GM23338 (cell line): ENCODE results near the gene VKORC1L1. TPM values are rescaled to one million over a fixed set of nuclear protein-coding genes. Genes with fewer than 3 reads are reported as not detected.

Experiments used
- ATAC-seq: fragments of 200-7000 bp; cut with Tn5 transposase; 3 replicates; pipeline ENCODE4 v1.9.1; 2020
- DNase-seq: peaks from one replicate; pipeline ENCODE4 v3.0.0-alpha.2; 2015; ENCODE audit warnings: low spot score
- H2AFZ ChIP-seq: fragments of 200-600 bp; sonication (generic); 2 replicates; pipeline ENCODE4 v1.8.0; 2016; ENCODE audit warnings: antibody characterized with exemption, mild to moderate bottlenecking, moderate library complexity
- H3F3A ChIP-seq: fragments of 200-600 bp; sonication (generic); replicated peaks from 2 replicates; pipeline ENCODE4 v1.8.0; 2017; ENCODE audit warnings: antibody characterized with exemption, mixed run types, low read depth
- H3K27ac ChIP-seq: fragments of 200-600 bp; sonication (generic); 2 replicates; pipeline ENCODE4 v1.6.1; 2016; ENCODE audit warnings: low read depth
- H3K27me3 ChIP-seq: fragments of 200-600 bp; sonication (generic); 2 replicates; pipeline ENCODE4 v1.8.0; 2016; ENCODE audit warnings: mild to moderate bottlenecking, mixed run types, moderate library complexity; ENCODE audit not compliant: insufficient read depth
- H3K36me3 ChIP-seq: fragments of 200-600 bp; sonication (generic); 2 replicates; pipeline ENCODE4 v1.8.0; 2016; ENCODE audit warnings: mild to moderate bottlenecking; ENCODE audit not compliant: insufficient read depth
- H3K4me1 ChIP-seq: fragments of 200-600 bp; sonication (generic); 2 replicates; pipeline ENCODE4 v1.8.0; 2016; ENCODE audit warnings: mild to moderate bottlenecking, moderate library complexity; ENCODE audit not compliant: insufficient read depth
- H3K4me2 ChIP-seq: fragments of 200-600 bp; sonication (generic); 2 replicates; pipeline ENCODE4 v1.7.1; 2017; ENCODE audit warnings: mixed run types
- H3K4me3 ChIP-seq: fragments of 200-600 bp; sonication (generic); 2 replicates; pipeline ENCODE4 v1.6.1; 2016; ENCODE audit warnings: mixed run types
- H3K79me2 ChIP-seq: fragments of 200-600 bp; sonication (generic); replicated peaks from 2 replicates; pipeline ENCODE4 v1.8.0; 2017; ENCODE audit warnings: mild to moderate bottlenecking; ENCODE audit not compliant: insufficient read depth
- H3K9me2 ChIP-seq: fragments of 200-600 bp; sonication (generic); 2 replicates; pipeline ENCODE4 v1.8.0; 2017; ENCODE audit not compliant: insufficient read depth
- H4K20me1 ChIP-seq: fragments of 200-600 bp; sonication (generic); replicated peaks from 2 replicates; pipeline ENCODE4 v1.8.0; 2017; ENCODE audit warnings: mild to moderate bottlenecking; ENCODE audit not compliant: insufficient read depth
- H3K27ac Mint-ChIP-seq: 2 replicates; pipeline ENCODE4 v1.8.0; 2020; ENCODE audit warnings: inconsistent platforms, mild to moderate bottlenecking, moderate library complexity, mixed read lengths
- H3K27me3 Mint-ChIP-seq: 3 replicates; pipeline ENCODE4 v1.8.0; 2022; ENCODE audit warnings: low read depth, mild to moderate bottlenecking, moderate library complexity, mixed read lengths, inconsistent platforms; ENCODE audit not compliant: insufficient read depth, poor library complexity
- H3K36me3 Mint-ChIP-seq: 3 replicates; pipeline ENCODE4 v1.8.0; 2021; ENCODE audit warnings: low read depth, mild to moderate bottlenecking, inconsistent platforms, moderate library complexity, mixed read lengths
- H3K4me1 Mint-ChIP-seq: 3 replicates; pipeline ENCODE4 v1.8.0; 2020; ENCODE audit warnings: mild to moderate bottlenecking, inconsistent platforms, mixed read lengths
- H3K4me3 Mint-ChIP-seq: 3 replicates; pipeline ENCODE4 v1.8.0; 2021; ENCODE audit warnings: moderate library complexity, mild to moderate bottlenecking, inconsistent platforms, mixed read lengths
- H3K9me3 Mint-ChIP-seq: 3 replicates; pipeline ENCODE4 v1.8.0; 2020; ENCODE audit warnings: moderate library complexity, mild to moderate bottlenecking, inconsistent platforms, mixed read lengths
- CREB1 ChIP-seq: fragments of 250-450 bp; sonication (Bioruptor Pico); IDR thresholded peaks from 2 replicates; pipeline ENCODE4 v1.5.0; 2020; ENCODE audit warnings: low read depth, mild to moderate bottlenecking, moderate library complexity
- CTCF ChIP-seq, 2 experiments: fragments of 200-600 bp in 1 of 2; sonication (generic) in 1 of 2; conservative IDR thresholded peaks; 2 replicates each; pipeline versions ENCODE4 v1.5.1 to v1.6.1; 2016 to 2017; ENCODE audit warnings: antibody characterized with exemption in 2 of 2, low read depth in 2 of 2, mild to moderate bottlenecking in 2 of 2, moderate library complexity in 1 of 2
- ETS1 ChIP-seq: IDR thresholded peaks from 2 replicates; pipeline ENCODE4 v1.6.1; 2016; ENCODE audit warnings: antibody characterized with exemption
- EZH2 ChIP-seq: fragments of 200-600 bp; sonication (generic); IDR thresholded peaks from one replicate; pipeline ENCODE4 v1.8.0; 2017; ENCODE audit warnings: antibody characterized with exemption, mild to moderate bottlenecking, low read depth; ENCODE audit not compliant: unreplicated experiment
- JUNB ChIP-seq: IDR thresholded peaks from one replicate; pipeline ENCODE4 v1.6.1; 2016; ENCODE audit warnings: antibody characterized with exemption; ENCODE audit not compliant: unreplicated experiment
- NANOG ChIP-seq: IDR thresholded peaks from 2 replicates; pipeline ENCODE4 v1.6.1; 2016; ENCODE audit warnings: antibody characterized with exemption, borderline replicate concordance
- POLR2AphosphoS5 ChIP-seq: IDR thresholded peaks from 2 replicates; pipeline ENCODE4 v1.6.1; 2016; ENCODE audit warnings: antibody characterized with exemption, low read depth
- STAT1 ChIP-seq: IDR thresholded peaks from one replicate; pipeline ENCODE4 v1.6.1; 2016; ENCODE audit warnings: antibody characterized with exemption; ENCODE audit not compliant: unreplicated experiment
- ZNF114 ChIP-seq: fragments of 250-450 bp; sonication (Bioruptor Pico); IDR thresholded peaks from 2 replicates; pipeline ENCODE4 v1.5.0; 2020; ENCODE audit warnings: mild to moderate bottlenecking, moderate library complexity
- ZNF331 ChIP-seq: fragments of 250-450 bp; sonication (Bioruptor Pico); IDR thresholded peaks from 2 replicates; pipeline ENCODE4 v1.5.0; 2020; ENCODE audit warnings: low read depth, mild to moderate bottlenecking, moderate library complexity
- ZNF462 ChIP-seq: fragments of 250-450 bp; sonication (Bioruptor Pico); IDR thresholded peaks from 2 replicates; pipeline ENCODE4 v1.5.0; 2020; ENCODE audit warnings: mild to moderate bottlenecking, moderate library complexity
- polyA plus RNA-seq: library from polyadenylated mRNA; unstranded; fragments of >200 nt; fragmentation: Nextera tagmentation; extraction: Ambion mirVana; gene quantifications from 2 replicates; pipeline ENCODE4 v1.2.1, GENCODE V29; 2016
- total RNA-seq: library from RNA; depleted of rRNA; stranded (reverse); fragments of >200 nt; shearing (Covaris generic); gene quantifications from 2 replicates; pipeline ENCODE4 v1.2.3, GENCODE V29; 2014

VKORC1L1 gene
- total and polyA plus RNA-seq, 2 experiments from 2014 or later: 21.5 to 30.3 TPM

GRCh38 chr7:65924193-65924592 lies 51.3 kb downstream of the VKORC1L1 start:
- Histone ChIP-seq H3K4me3 (no peak overlapping the region), H3K4me2 (no peak overlapping the region), H4K20me1 (peaks cover 57% of the 10 kb centered on the region), H2AFZ (no peak overlapping the region), H3K27ac (no peak overlapping the region), H3K27me3 (no peaks in the 10 kb centered on the region), H3K36me3 (no peaks in the 10 kb centered on the region), H3K79me2 (peaks cover 64% of the 10 kb centered on the region), H3F3A (no peaks in the 10 kb centered on the region), H3K9me2 (no peaks in the 10 kb centered on the region), H3K4me1 (0 out of 2 replicates have a peak, but pooled peaks cover 10% of the 10 kb centered on the region)
- Mint-ChIP-seq H3K4me3 (no peak overlapping the region), H3K4me1 (peaks cover 4% of the 10 kb centered on the region; the same call in 2 of the 3 replicates), H3K27me3 (peaks cover 4% of the 10 kb centered on the region), H3K27ac (no peak overlapping the region), H3K9me3 (no peaks in the 10 kb centered on the region), H3K36me3 (no peaks in the 10 kb centered on the region)
- no peak for ATAC-seq
- no peak for DNase-seq
- TF ChIP-seq NANOG (no peak), ETS1 (no peak), STAT1 (no peak), JUNB (no peak), ZNF331 (CRISPR knock-in tag) (no peak)

- Histone ChIP-seq H3K79me2 (peaks cover 73% of the 10 kb centered on the region), H4K20me1 (peaks cover 57% of the 10 kb centered on the region), H2AFZ (no peak overlapping the region), H3F3A (no peaks in the 10 kb centered on the region), H3K27ac (no peak overlapping the region), H3K27me3 (no peaks in the 10 kb centered on the region), H3K4me3 (no peak overlapping the region), H3K4me2 (no peak overlapping the region), H3K4me1 (0 out of 2 replicates have a peak, but pooled peaks cover 10% of the 10 kb centered on the region), H3K9me2 (no peaks in the 10 kb centered on the region), H3K36me3 (no peaks in the 10 kb centered on the region)
- Mint-ChIP-seq H3K4me3 (no peak overlapping the region), H3K9me3 (no peaks in the 10 kb centered on the region), H3K27me3 (peaks cover 4% of the 10 kb centered on the region), H3K27ac (no peak overlapping the region), H3K4me1 (peaks cover 4% of the 10 kb centered on the region; the same call in 2 of the 3 replicates), H3K36me3 (no peaks in the 10 kb centered on the region)
- no peak for ATAC-seq
- no peak for DNase-seq
- TF ChIP-seq EZH2 (no peak), CREB1 (CRISPR knock-in tag) (no peak), NANOG (no peak), ZNF331 (CRISPR knock-in tag) (no peak), JUNB (no peak), ZNF114 (CRISPR knock-in tag) (no peak), CTCF (conservative IDR thresholded peaks at IDR 0.05; ENCODE audit: low read depth in 2 of 2) (no peak), ETS1 (no peak), ZNF462 (CRISPR knock-in tag) (no peak), POLR2AphosphoS5 (no peak), STAT1 (no peak)
These were observed 52.2 kb downstream of the VKORC1L1 start for GRCh38 chr7:65925040-65925439.
